IMR-90 (cell line): ENCODE data around the gene ACP6. TPM values are rescaled to one million over a fixed set of nuclear protein-coding genes. Genes with fewer than 3 reads are reported as not detected.

Source experiments
- ATAC-seq: fragments of 200-7000 bp; cut with Tn5 transposase; 2 replicates; pipeline ENCODE4 v1.9.1; 2020; ENCODE audit warnings: low read depth, mild to moderate bottlenecking, moderate library complexity
- BruUV-seq: library from RNA; stranded (reverse); fragments of 400-500 nt; replicated peaks from 2 replicates; lab custom pipeline; 2021; lab: Mats Ljungman, UMichigan
- CTCF ChIA-PET: fragments of 300-600 bp; formaldehyde crosslinking; extraction: SDS; loops from one replicate; lab custom pipeline; 2021; ENCODE audit warnings: antibody characterized with exemption; lab: Yijun Ruan, JAX
- POLR2A ChIA-PET: fragments of 300-600 bp; sonication (Branson Sonifier 250); formaldehyde crosslinking; loops from one replicate; lab custom pipeline; 2022; ENCODE audit warnings: antibody characterized with exemption; ENCODE audit not compliant: unreplicated experiment; lab: Charles Lee
- DNase-seq: peaks from one replicate; pipeline ENCODE4 v3.0.0; 2013
- H2AFZ ChIP-seq: replicated peaks from 2 replicates; pipeline ENCODE3; 2013; ENCODE audit warnings: low read length, mild to moderate bottlenecking; ENCODE audit not compliant: poor library complexity
- H2AK5ac ChIP-seq: 2 replicates; pipeline ENCODE4 v1.6.1; 2013; ENCODE audit warnings: low read depth, low read length, inconsistent platforms
- H2AK9ac ChIP-seq: replicated peaks from 2 replicates; pipeline ENCODE3; 2013; ENCODE audit warnings: mild to moderate bottlenecking, low read depth, low read length, moderate library complexity; ENCODE audit not compliant: poor library complexity
- H2BK120ac ChIP-seq: 2 replicates; pipeline ENCODE4 v1.6.1; 2013; ENCODE audit warnings: low read depth, low read length, inconsistent platforms
- H2BK15ac ChIP-seq: 3 replicates; pipeline ENCODE4 v1.6.1; 2013; ENCODE audit warnings: low read depth, low read length, inconsistent platforms
- H2BK20ac ChIP-seq: 2 replicates; pipeline ENCODE4 v1.6.1; 2013; ENCODE audit warnings: low read depth, mild to moderate bottlenecking, inconsistent platforms, low read length, moderate library complexity
- H2BK5ac ChIP-seq: 2 replicates; pipeline ENCODE4 v1.6.1; 2013; ENCODE audit warnings: mild to moderate bottlenecking, low read depth, low read length, inconsistent platforms; ENCODE audit not compliant: poor library complexity, severe bottlenecking
- H3K14ac ChIP-seq: replicated peaks from 2 replicates; pipeline ENCODE4 v1.6.1; 2013; ENCODE audit warnings: low read depth, low read length, inconsistent platforms
- H3K18ac ChIP-seq: 2 replicates; pipeline ENCODE4 v1.6.1; 2013; ENCODE audit warnings: low read depth, low read length, control low read depth
- H3K23ac ChIP-seq: 2 replicates; pipeline ENCODE4 v1.6.1; 2013; ENCODE audit warnings: low read depth, low read length, inconsistent platforms
- H3K27ac ChIP-seq: 2 replicates; pipeline ENCODE4 v1.5.1; 2013; ENCODE audit warnings: mild to moderate bottlenecking, control low read depth, low read length; ENCODE audit not compliant: insufficient read depth
- H3K27me3 ChIP-seq: 2 replicates; pipeline ENCODE4 v1.6.1; 2013; ENCODE audit warnings: low read length; ENCODE audit not compliant: control insufficient read depth, insufficient read depth
- H3K36me3 ChIP-seq: 2 replicates; pipeline ENCODE4 v1.6.1; 2013; ENCODE audit warnings: low read length, mixed read lengths; ENCODE audit not compliant: control insufficient read depth, insufficient read depth
- H3K4ac ChIP-seq: 2 replicates; pipeline ENCODE4 v1.6.1; 2013; ENCODE audit warnings: low read depth, low read length, inconsistent platforms
- H3K4me1 ChIP-seq: 2 replicates; pipeline ENCODE4 v1.6.1; 2013; ENCODE audit warnings: low read length, mixed read lengths; ENCODE audit not compliant: control insufficient read depth, insufficient read depth
- H3K4me2 ChIP-seq: 2 replicates; pipeline ENCODE4 v1.6.1; 2013; ENCODE audit warnings: low read depth, mild to moderate bottlenecking, control low read depth, low read length, moderate library complexity
- H3K4me3 ChIP-seq: 2 replicates; pipeline ENCODE4 v1.5.1; 2013; ENCODE audit warnings: low read depth, mild to moderate bottlenecking, control low read depth, low read length, moderate library complexity; ENCODE audit not compliant: insufficient read depth
- H3K56ac ChIP-seq: 2 replicates; pipeline ENCODE4 v1.6.1; 2013; ENCODE audit warnings: low read length, inconsistent platforms; ENCODE audit not compliant: insufficient read depth; ENCODE audit errors: extremely low read depth
- H3K79me1 ChIP-seq, 2 experiments: 2 replicates each; pipeline ENCODE4 v1.6.1; 2013; ENCODE audit warnings: low read length in 2 of 2, inconsistent platforms in 1 of 2, low read depth in 1 of 2
- H3K9ac ChIP-seq: 2 replicates; pipeline ENCODE4 v1.6.1; 2013; ENCODE audit warnings: low read depth, low read length, control low read depth
- H3K9me1 ChIP-seq: 2 replicates; pipeline ENCODE4 v1.6.1; 2013; ENCODE audit warnings: low read length, inconsistent platforms; ENCODE audit not compliant: insufficient read depth
- H3K9me3 ChIP-seq: 2 replicates; pipeline ENCODE4 v1.6.1; 2013; ENCODE audit warnings: low read length; ENCODE audit not compliant: control insufficient read depth, insufficient read depth
- H4K20me1 ChIP-seq: 2 replicates; pipeline ENCODE4 v1.6.1; 2013; ENCODE audit warnings: low read length, inconsistent platforms; ENCODE audit not compliant: insufficient read depth
- H4K5ac ChIP-seq: 2 replicates; pipeline ENCODE4 v1.6.1; 2013; ENCODE audit warnings: mild to moderate bottlenecking, low read depth, low read length, control low read depth
- H4K8ac ChIP-seq, 2 experiments: 2 replicates each; pipeline ENCODE4 v1.6.1; 2013; ENCODE audit warnings: low read depth in 2 of 2, low read length in 2 of 2, control low read depth in 1 of 2, inconsistent platforms in 1 of 2
- H4K91ac ChIP-seq: 2 replicates; pipeline ENCODE4 v1.6.1; 2013; ENCODE audit warnings: low read depth, low read length, inconsistent platforms; ENCODE audit not compliant: insufficient read depth
- CHD1 ChIP-seq: IDR thresholded peaks from 2 replicates; pipeline ENCODE4 v1.6.1; 2012; ENCODE audit warnings: low read depth, low read length, improper control_type of control experiment
- ELK1 ChIP-seq: fragments of 150-350 bp; IDR thresholded peaks from 2 replicates; pipeline ENCODE4 v1.6.1; 2016; ENCODE audit warnings: low read depth, mild to moderate bottlenecking, low read length, moderate library complexity, borderline replicate concordance
- FOS ChIP-seq: fragments of 150-350 bp; IDR thresholded peaks from 2 replicates; pipeline ENCODE4 v1.6.1; 2016; ENCODE audit warnings: low read depth, low read length
- MAZ ChIP-seq: IDR thresholded peaks from 2 replicates; pipeline ENCODE4 v1.6.1; 2012; ENCODE audit warnings: low read depth, mild to moderate bottlenecking, low read length, improper control_type of control experiment, moderate library complexity, borderline replicate concordance
- NFE2L2 ChIP-seq: fragments of 150-350 bp; IDR thresholded peaks from 2 replicates; pipeline ENCODE4 v1.6.1; 2016; ENCODE audit warnings: low read depth, mild to moderate bottlenecking, low read length
- POLR2A ChIP-seq: IDR thresholded peaks from 2 replicates; pipeline ENCODE4 v1.6.1; 2012; ENCODE audit warnings: mild to moderate bottlenecking, low read depth, low read length
- RAD21 ChIP-seq: IDR thresholded peaks from 2 replicates; pipeline ENCODE4 v1.6.1; 2012; ENCODE audit warnings: low read length, improper control_type of control experiment
- RFX5 ChIP-seq: IDR thresholded peaks from 2 replicates; pipeline ENCODE4 v1.8.0; 2012; ENCODE audit warnings: low read depth, mild to moderate bottlenecking, low read length, moderate library complexity
- USF2 ChIP-seq: fragments of 150-350 bp; IDR thresholded peaks from 2 replicates; pipeline ENCODE4 v1.6.1; 2017; ENCODE audit warnings: mild to moderate bottlenecking, antibody characterized with exemption, low read length, low read depth
- WGBS, 2 experiments: methylation state at CpG; one replicate each; pipeline versions ENCODE4 v1.1.5 to v1.1.7; 2013; ENCODE audit warnings: missing lambda C conversion rate in 2 of 2; ENCODE audit not compliant: insufficient read length in 1 of 2; ENCODE audit errors: extremely low coverage in 2 of 2; 5-methylcytosine and 5-hydroxymethylcytosine counted together
- dilution Hi-C: fragments of 300-500 bp; cut with HindIII; formaldehyde crosslinking; loops from one replicate; pipeline ENCODE4 v1.14.3; 2018; ENCODE audit warnings: low sequenced_read_pairs; ENCODE audit not compliant: unreplicated experiment
- in situ Hi-C: fragments of 300-500 bp; cut with MboI; formaldehyde crosslinking; loops from 3 replicates; pipeline ENCODE4 v1.14.3; 2019; ENCODE audit warnings: low sequenced_read_pairs, inconsistent platforms, mixed read lengths
- intact Hi-C: fragments of 100-400 bp; cut with micrococcal nuclease; formaldehyde crosslinking; loops from 2 replicates; pipeline ENCODE4 v1.10.0; 2022
- polyA plus RNA-seq, 3 experiments: library from polyadenylated mRNA; depleted of rRNA; stranded (reverse); fragments of >200 nt; gene quantifications; 2 replicates each; pipeline ENCODE4 v1.2.3, GENCODE V29; 2012; ENCODE audit warnings: low replicate concordance in 1 of 3
- total RNA-seq: library from RNA; depleted of rRNA; stranded (reverse); fragments of >200 nt; gene quantifications from 2 replicates; pipeline ENCODE4 v1.2.3, GENCODE V29; 2012

ACP6 gene
- total and polyA plus RNA-seq, 2 of the 4 experiments (the other 2 are of a cell fraction): 2.5 to 8.2 TPM

DNA sequence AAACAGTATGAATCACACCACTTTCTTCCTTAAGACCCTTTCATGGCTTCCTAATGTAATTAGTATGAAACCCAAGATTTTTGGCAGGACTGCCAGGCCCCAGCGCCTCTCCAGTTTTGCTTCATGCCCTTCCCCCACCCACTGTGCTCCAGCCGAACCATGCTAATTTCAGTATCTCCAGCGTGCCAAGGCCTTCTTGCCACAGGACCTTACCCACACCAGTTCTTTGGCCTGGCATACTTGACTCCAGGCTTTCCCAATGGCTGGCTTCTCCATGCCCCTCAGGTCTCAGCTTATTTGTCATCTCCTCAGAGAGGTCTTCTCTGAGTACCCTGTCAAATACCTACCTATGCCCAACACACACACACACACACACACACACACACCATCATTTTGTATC, 38.5 kb downstream of the ACP6 start:
- H2BK120ac ChIP-seq: no peak overlapping the region

More for the DNA sequence above, 38.5 kb downstream of the ACP6 start:
- Histone ChIP-seq H3K9me3 (no peaks in the 10 kb centered on the region), H4K20me1 (no peaks in the 10 kb centered on the region), H3K36me3 (no peaks in the 10 kb centered on the region), H3K18ac (no peak overlapping the region), H2AK5ac (no peak overlapping the region), H3K79me1 (no peaks in the 10 kb centered on the region), H2BK20ac (no peak overlapping the region), H3K23ac (no peak overlapping the region), H2BK5ac (no peak overlapping the region), H2BK15ac (no peak overlapping the region), H3K56ac (no peak overlapping the region), H3K4me1 (no peaks in the 10 kb centered on the region; the same call in 1 of the 2 replicates), H4K91ac (no peak overlapping the region), H3K27me3 (no peaks in the 10 kb centered on the region), H2AFZ (no peak overlapping the region), H3K4me3 (no peak overlapping the region), H2AK9ac (no peak overlapping the region), H3K9me1 (no peaks in the 10 kb centered on the region), H3K9ac (no peak overlapping the region), H3K14ac (no peak overlapping the region), H4K8ac (no peak overlapping the region), H3K27ac (no peak overlapping the region), H4K5ac (no peak overlapping the region), H3K4ac (no peak overlapping the region), H3K4me2 (no peak overlapping the region)
- BruUV-seq: no TSS peak
- no peak for TF ChIP-seq RAD21
- TF ChIP-seq FOS: no peak
- TF ChIP-seq MAZ: no peak
- no peak for TF ChIP-seq RFX5
- no peak for TF ChIP-seq POLR2A
- no peak for TF ChIP-seq ELK1
- TF ChIP-seq USF2: no peak
- no peak for TF ChIP-seq CHD1
- TF ChIP-seq NFE2L2: no peak
- WGBS, 2 experiments: 84% methylated on average over 3 of the region's 3 CpGs; no CpG with 5 or more reads in 1 of the 2 experiments
- dilution Hi-C loops: no loop called here
- ATAC-seq (no peak), DNase-seq (no peak)
- intact Hi-C loops: no loop called here
- in situ Hi-C loops: loop anchor here (10.0 kb wide), 2 partner anchors 263 to 357 kb away; no protein-coding TSS in a partner anchor
- CTCF ChIA-PET: no interaction called here
- POLR2A ChIA-PET: no interaction called here
